Cardiac muscle cell (in vitro differentiated cells and primary cell): ENCODE data around the gene AK5. TPM values are rescaled to one million over a fixed set of nuclear protein-coding genes. Genes with fewer than 3 reads are reported as not detected.

Experiments
- DNase-seq, 2 donors: peaks; one replicate each; pipeline versions ENCODE4 v3.0.0 to v3.0.0-alpha.2; 2010 to 2017; ENCODE audit warnings: low read depth in 1 of 2, low spot score in 1 of 2
- H3K27ac ChIP-seq: fragments of 200-600 bp; sonication (generic); 2 replicates; pipeline ENCODE4 v1.5.1; 2016
- H3K27me3 ChIP-seq: fragments of 200-600 bp; sonication (generic); 2 replicates; pipeline ENCODE4 v1.6.0; 2016; ENCODE audit warnings: control low read depth
- H3K36me3 ChIP-seq: fragments of 200-600 bp; sonication (generic); 2 replicates; pipeline ENCODE4 v1.5.1; 2016; ENCODE audit warnings: control low read depth
- H3K4me1 ChIP-seq: fragments of 200-600 bp; sonication (generic); 2 replicates; pipeline ENCODE4 v1.8.1; 2017; ENCODE audit warnings: low read depth, mild to moderate bottlenecking, mixed run types
- H3K4me3 ChIP-seq: fragments of 200-600 bp; sonication (generic); 2 replicates; pipeline ENCODE4 v1.5.1; 2016; ENCODE audit warnings: mild to moderate bottlenecking
- H3K9me3 ChIP-seq: fragments of 200-600 bp; sonication (generic); 2 replicates; pipeline ENCODE4 v1.5.1; 2017; ENCODE audit warnings: low read depth, mild to moderate bottlenecking, control low read depth
- polyA plus RNA-seq: library from polyadenylated mRNA; unstranded; fragments of >200 nt; fragmentation: Nextera tagmentation; extraction: Ambion mirVana; gene quantifications from 2 replicates; pipeline ENCODE4 v1.2.1, GENCODE V29; 2016
- total RNA-seq: library from RNA; depleted of rRNA; stranded (reverse); fragments of >200 nt; gene quantifications from 2 replicates; pipeline ENCODE4 v1.2.3, GENCODE V29; 2016
- TF ChIP-seq, protein P1 (sequence below): IDR thresholded peaks from 2 replicates; pipeline ENCODE4 v1.5.1; 2012; ENCODE audit warnings: low read depth, mild to moderate bottlenecking, low read length

The AK5 gene
- total and polyA plus RNA-seq, 2 experiments from 2014 or later: 0.69 to 0.97 TPM

GRCh38 chr1:77271852-77272580, 9.8 kb upstream of the AK5 start:
- H3K4me1 ChIP-seq: no peaks in the 10 kb centered on the region
- H3K9me3 ChIP-seq: no peaks in the 10 kb centered on the region
- no peak overlapping the region for H3K27ac ChIP-seq
- TF ChIP-seq, protein P1, sequence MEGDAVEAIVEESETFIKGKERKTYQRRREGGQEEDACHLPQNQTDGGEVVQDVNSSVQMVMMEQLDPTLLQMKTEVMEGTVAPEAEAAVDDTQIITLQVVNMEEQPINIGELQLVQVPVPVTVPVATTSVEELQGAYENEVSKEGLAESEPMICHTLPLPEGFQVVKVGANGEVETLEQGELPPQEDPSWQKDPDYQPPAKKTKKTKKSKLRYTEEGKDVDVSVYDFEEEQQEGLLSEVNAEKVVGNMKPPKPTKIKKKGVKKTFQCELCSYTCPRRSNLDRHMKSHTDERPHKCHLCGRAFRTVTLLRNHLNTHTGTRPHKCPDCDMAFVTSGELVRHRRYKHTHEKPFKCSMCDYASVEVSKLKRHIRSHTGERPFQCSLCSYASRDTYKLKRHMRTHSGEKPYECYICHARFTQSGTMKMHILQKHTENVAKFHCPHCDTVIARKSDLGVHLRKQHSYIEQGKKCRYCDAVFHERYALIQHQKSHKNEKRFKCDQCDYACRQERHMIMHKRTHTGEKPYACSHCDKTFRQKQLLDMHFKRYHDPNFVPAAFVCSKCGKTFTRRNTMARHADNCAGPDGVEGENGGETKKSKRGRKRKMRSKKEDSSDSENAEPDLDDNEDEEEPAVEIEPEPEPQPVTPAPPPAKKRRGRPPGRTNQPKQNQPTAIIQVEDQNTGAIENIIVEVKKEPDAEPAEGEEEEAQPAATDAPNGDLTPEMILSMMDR: no peak
- peak in 1 of 2 donors; percentile 51 for DNase-seq
- no peak overlapping the region for H3K4me3 ChIP-seq
- no peaks in the 10 kb centered on the region for H3K27me3 ChIP-seq
- no peaks in the 10 kb centered on the region for H3K36me3 ChIP-seq

DNA sequence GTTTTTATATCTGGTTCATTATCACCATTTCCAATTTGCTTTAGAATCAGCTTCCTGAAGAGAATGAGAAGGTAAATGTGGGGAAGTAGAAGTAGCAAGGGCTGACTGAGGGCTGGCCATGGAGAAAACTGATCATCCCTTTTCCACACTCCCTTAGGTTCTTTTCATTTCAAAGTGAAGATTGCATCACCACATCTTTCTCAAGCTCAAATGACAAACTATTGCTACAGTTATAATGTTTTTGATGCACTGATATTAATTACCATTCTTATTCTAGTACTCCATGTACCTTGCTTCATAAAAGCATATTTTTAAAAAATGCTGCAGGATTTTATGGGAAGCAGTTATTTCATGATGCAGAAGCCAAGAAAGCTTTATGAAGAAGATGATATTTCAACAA, 7.9 kb upstream of the AK5 start:
- H3K4me1 ChIP-seq: no peaks in the 10 kb centered on the region
- no peaks in the 10 kb centered on the region for H3K36me3 ChIP-seq

DNA sequence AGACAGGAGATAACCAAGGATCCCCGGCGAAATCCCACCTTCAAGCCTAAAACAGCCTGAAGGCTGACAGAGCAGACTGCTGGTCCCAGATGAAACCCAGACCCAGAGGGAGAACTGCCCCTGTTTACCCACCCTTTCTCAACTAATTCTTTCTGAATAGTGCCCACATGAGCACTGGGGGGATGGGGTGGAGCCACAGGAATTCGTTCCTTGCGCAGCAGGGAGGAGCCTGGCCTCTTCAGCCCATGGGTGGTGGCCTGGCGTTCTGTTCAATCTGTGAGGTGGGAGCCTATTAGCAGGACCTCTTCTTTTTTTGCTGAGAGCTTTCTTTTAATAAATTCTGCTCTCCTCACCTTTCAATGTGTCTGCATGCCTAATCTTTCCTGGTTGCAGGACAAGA, 6.6 kb upstream of the AK5 start:
- H3K36me3 ChIP-seq: no peaks in the 10 kb centered on the region
- no peaks in the 10 kb centered on the region for H3K9me3 ChIP-seq
- H3K4me1 ChIP-seq: no peaks in the 10 kb centered on the region
- no peak for DNase-seq
- H3K27me3 ChIP-seq: peaks cover 16% of the 10 kb centered on the region
- H3K4me3 ChIP-seq: no peak overlapping the region
- TF ChIP-seq, protein P1: no peak
- no peak overlapping the region for H3K27ac ChIP-seq

More for the DNA sequence above, 7.9 kb upstream of the AK5 start:
- Histone ChIP-seq H3K27ac (no peak overlapping the region), H3K4me3 (no peak overlapping the region), H3K9me3 (no peaks in the 10 kb centered on the region), H3K27me3 (peaks cover 6% of the 10 kb centered on the region)
- TF ChIP-seq, protein P1: no peak
- peak in 1 of 2 donors; percentile 33 for DNase-seq

GRCh38 chr1:77276941-77277340, 4.9 kb upstream of the AK5 start:
- Histone ChIP-seq H3K27ac (no peak overlapping the region), H3K4me3 (no peak overlapping the region), H3K36me3 (no peaks in the 10 kb centered on the region), H3K27me3 (peaks cover 33% of the 10 kb centered on the region), H3K4me1 (no peaks in the 10 kb centered on the region), H3K9me3 (no peaks in the 10 kb centered on the region)
- TF ChIP-seq, protein P1: no peak
- DNase-seq: no peak

- Histone ChIP-seq H3K27me3 (peaks cover 63% of the 10 kb centered on the region), H3K9me3 (no peaks in the 10 kb centered on the region), H3K27ac (no peak overlapping the region), H3K4me1 (no peaks in the 10 kb centered on the region), H3K36me3 (no peaks in the 10 kb centered on the region), H3K4me3 (no peak overlapping the region)
- TF ChIP-seq, protein P1: no peak
- no peak for DNase-seq
Measured at GRCh38 chr1:77279929-77280328, 1.9 kb upstream of the AK5 start.
